DND-41 (cell line): ENCODE measurements around the gene KIRREL2.

Experiments used
- ATAC-seq: fragments of 200-7000 bp; cut with Tn5 transposase; 3 replicates; pipeline ENCODE4 v1.9.1; 2021; ENCODE audit warnings: low read depth; ENCODE audit not compliant: insufficient read depth
- DNase-seq: peaks from one replicate; pipeline ENCODE4 v3.0.0-alpha.2; 2020
- H2AFZ ChIP-seq: 2 replicates; pipeline ENCODE4 v1.6.0; 2012; ENCODE audit warnings: low read depth, low read length
- H3K27ac ChIP-seq: 2 replicates; pipeline ENCODE4 v1.5.1; 2012; ENCODE audit warnings: low read length, inconsistent platforms
- H3K27me3 ChIP-seq: fragments of 200-600 bp; sonication (generic); 2 replicates; pipeline ENCODE4 v1.6.0; 2012; ENCODE audit warnings: low read length, mild to moderate bottlenecking, inconsistent platforms; ENCODE audit not compliant: insufficient read depth, poor library complexity
- H3K36me3 ChIP-seq: 2 replicates; pipeline ENCODE4 v1.5.1; 2012; ENCODE audit warnings: low read length, inconsistent platforms; ENCODE audit not compliant: insufficient read depth
- H3K4me1 ChIP-seq: 2 replicates; pipeline ENCODE4 v1.5.1; 2012; ENCODE audit warnings: mild to moderate bottlenecking, low read length; ENCODE audit not compliant: insufficient read depth
- H3K4me2 ChIP-seq: 2 replicates; pipeline ENCODE4 v1.6.0; 2012; ENCODE audit warnings: mild to moderate bottlenecking, moderate library complexity, low read length, inconsistent platforms; ENCODE audit not compliant: insufficient read depth
- H3K4me3 ChIP-seq, 2 experiments: fragments of 200-600 bp in 1 of 2; shearing (Covaris generic) in 1 of 2; 2 replicates each; pipeline ENCODE4 v1.5.1; 2012 to 2016; ENCODE audit warnings: inconsistent platforms in 2 of 2, low read length in 2 of 2, mild to moderate bottlenecking in 2 of 2, low read depth in 1 of 2, moderate library complexity in 1 of 2
- H3K79me2 ChIP-seq: 2 replicates; pipeline ENCODE4 v1.6.0; 2012; ENCODE audit warnings: low read length, inconsistent platforms; ENCODE audit not compliant: insufficient read depth
- H3K9ac ChIP-seq: 2 replicates; pipeline ENCODE4 v1.6.0; 2012; ENCODE audit warnings: low read depth, mild to moderate bottlenecking, inconsistent platforms, low read length, moderate library complexity
- H3K9me3 ChIP-seq: 2 replicates; pipeline ENCODE4 v1.5.1; 2012; ENCODE audit warnings: low read length, moderate library complexity, mild to moderate bottlenecking, inconsistent platforms; ENCODE audit not compliant: insufficient read depth, severe bottlenecking
- H4K20me1 ChIP-seq: 2 replicates; pipeline ENCODE4 v1.6.0; 2012; ENCODE audit warnings: low read length; ENCODE audit not compliant: insufficient read depth
- CTCF ChIP-seq: IDR thresholded peaks from 2 replicates; pipeline ENCODE4 v1.5.1; 2012; ENCODE audit warnings: borderline replicate concordance, low read length, moderate library complexity, mild to moderate bottlenecking; ENCODE audit not compliant: poor library complexity, severe bottlenecking; ENCODE audit errors: extremely low read depth
- EZH2 ChIP-seq: IDR thresholded peaks from 3 replicates; pipeline ENCODE4 v1.6.1; 2012; ENCODE audit warnings: borderline replicate concordance, low read depth, mild to moderate bottlenecking, moderate library complexity, low read length, inconsistent platforms; ENCODE audit not compliant: severe bottlenecking

Gene KIRREL2

GRCh38 chr19:35828692-35829301 lies 27.9 kb upstream of the KIRREL2 start:
- ATAC-seq (peak; percentile 83), DNase-seq (peak; percentile 66)
- Histone ChIP-seq H3K27ac (no peak overlapping the region), H4K20me1 (peaks cover 6% of the 10 kb centered on the region; the same call in 1 of the 2 replicates), H3K79me2 (no peaks in the 10 kb centered on the region), H2AFZ (no peak overlapping the region), H3K36me3 (no peaks in the 10 kb centered on the region), H3K9me3 (no peaks in the 10 kb centered on the region), H3K27me3 (no peaks in the 10 kb centered on the region), H3K4me3 (no peak overlapping the region), H3K9ac (no peak overlapping the region), H3K4me1 (no peaks in the 10 kb centered on the region), H3K4me2 (no peak overlapping the region)
- TF ChIP-seq EZH2 = no peak
- TF ChIP-seq CTCF = no peak

DNA sequence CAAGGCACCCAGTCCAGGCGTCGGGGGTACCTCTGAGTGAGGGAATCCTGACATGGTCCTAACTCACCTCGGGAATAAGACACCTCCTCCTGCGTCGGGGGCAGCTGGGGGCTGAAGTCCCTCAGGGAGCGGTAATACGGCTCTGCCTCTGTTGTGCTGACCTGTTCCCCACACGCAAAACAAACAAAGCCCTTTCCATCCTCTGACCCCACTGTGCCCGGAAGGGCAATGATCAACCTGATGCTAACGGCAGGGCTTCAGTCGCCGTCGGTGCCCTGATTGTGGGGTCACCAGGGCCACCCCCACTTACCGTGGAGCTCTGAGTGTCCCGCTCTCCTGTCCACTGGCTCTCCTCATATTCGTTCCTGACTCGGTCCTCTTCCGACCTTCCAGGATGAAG lies 25.7 kb upstream of the KIRREL2 start:
- H4K20me1 ChIP-seq = peaks cover 6% of the 10 kb centered on the region; the same call in 1 of the 2 replicates
- no peak overlapping the region for H3K9ac ChIP-seq
- H3K79me2 ChIP-seq = no peaks in the 10 kb centered on the region
- TF ChIP-seq CTCF = no peak
- TF ChIP-seq EZH2 = no peak
- H3K4me1 ChIP-seq = no peaks in the 10 kb centered on the region
- no peak overlapping the region for H3K4me3 ChIP-seq
- H3K27ac ChIP-seq = no peak overlapping the region
- no peaks in the 10 kb centered on the region for H3K27me3 ChIP-seq
- no peaks in the 10 kb centered on the region for H3K36me3 ChIP-seq
- H3K4me2 ChIP-seq = no peak overlapping the region
- no peaks in the 10 kb centered on the region for H3K9me3 ChIP-seq
- ATAC-seq (no peak), DNase-seq (no peak)
- no peak overlapping the region for H2AFZ ChIP-seq

DNA sequence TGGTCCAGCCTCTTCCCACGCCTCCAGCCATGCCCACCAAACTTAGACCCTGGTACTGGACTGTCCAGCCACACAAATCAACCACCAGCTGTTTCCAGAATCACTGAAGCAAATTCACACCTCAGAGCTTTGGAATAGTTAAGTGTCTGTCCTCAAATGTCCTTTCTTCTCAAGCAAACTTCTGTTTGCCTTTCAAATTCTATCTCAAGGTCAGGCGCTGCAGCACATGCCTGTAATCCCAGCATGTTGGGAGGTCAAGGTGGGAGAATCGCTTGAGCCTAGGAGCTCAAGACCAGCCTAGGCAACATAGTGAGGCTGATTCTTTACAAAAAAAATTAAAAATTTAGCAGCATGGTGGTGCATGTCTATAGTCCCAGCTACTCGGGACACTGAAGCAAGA lies 24.7 kb upstream of the KIRREL2 start:
- H3K27ac ChIP-seq = no peak overlapping the region
- no peaks in the 10 kb centered on the region for H3K4me1 ChIP-seq
- no peaks in the 10 kb centered on the region for H3K36me3 ChIP-seq
- DNase-seq (no peak), ATAC-seq (no peak)
- no peaks in the 10 kb centered on the region for H3K9me3 ChIP-seq
- no peaks in the 10 kb centered on the region for H3K27me3 ChIP-seq
- H3K9ac ChIP-seq = no peak overlapping the region
- H4K20me1 ChIP-seq = peaks cover 6% of the 10 kb centered on the region; the same call in 1 of the 2 replicates
- H3K4me2 ChIP-seq = no peak overlapping the region
- no peak overlapping the region for H2AFZ ChIP-seq
- no peaks in the 10 kb centered on the region for H3K79me2 ChIP-seq
- H3K4me3 ChIP-seq = no peak overlapping the region
- TF ChIP-seq CTCF (no peak), EZH2 (no peak)
